A549 (cell line): ENCODE data around the gene CFAP97D2.
"Not testable (repeated sequence)": the region's sequence is repeated elsewhere in the genome, so short reads cannot be mapped to it uniquely, and the experiment has no call there.

Experiments
- CTCF ChIP-seq: fragments of >200 bp; sonication (Bioruptor Twin); formaldehyde crosslinking; IDR thresholded peaks from 3 replicates; pipeline ENCODE4 v1.5.1; 2016
- SMC3 ChIP-seq: fragments of >200 bp; sonication (Bioruptor Twin); formaldehyde crosslinking; IDR thresholded peaks from 3 replicates; pipeline ENCODE4 v1.6.1; 2018; ENCODE audit warnings: inconsistent platforms

DNA sequence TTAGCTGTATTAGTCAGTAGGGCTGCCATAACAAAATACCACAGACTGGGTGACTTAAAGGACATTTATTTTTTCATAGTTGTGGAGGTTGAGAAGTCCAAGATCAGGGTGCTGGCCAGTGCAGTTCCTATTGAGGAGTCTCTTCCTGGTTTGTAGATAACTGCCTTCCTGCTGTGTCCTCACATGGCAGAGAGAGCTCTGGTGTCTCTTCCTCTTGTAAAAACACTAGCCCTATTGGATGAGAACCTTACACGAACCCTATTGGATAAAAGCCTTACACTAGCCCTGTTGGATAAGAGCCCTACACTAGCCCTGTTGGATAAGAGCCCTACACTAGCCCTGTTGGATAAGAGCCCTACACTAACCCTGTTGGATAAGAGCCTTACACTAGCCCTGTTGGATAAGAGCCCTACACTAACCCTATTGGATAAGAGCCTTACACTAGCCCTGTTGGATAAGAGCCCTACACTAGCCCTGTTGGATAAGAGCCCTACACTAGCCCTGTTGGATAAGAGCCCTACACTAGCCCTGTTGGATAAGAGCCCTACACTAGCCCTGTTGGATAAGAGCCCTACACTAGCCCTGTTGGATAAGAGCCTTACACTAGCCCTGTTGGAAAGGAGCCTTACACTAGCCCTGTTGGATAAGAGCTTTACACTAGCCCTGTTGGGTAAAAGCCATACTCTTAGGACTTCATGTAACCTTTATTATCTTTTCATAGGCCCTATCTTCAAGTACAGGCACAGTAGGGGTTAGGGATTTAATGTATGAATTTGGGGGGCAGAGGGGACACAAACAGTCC is 72.8 kb downstream of the CFAP97D2 start:
- TF ChIP-seq CTCF, SMC3: not testable (repeated sequence)
